ENCODE measurements around the gene KIF19. TPM values are rescaled to one million over a fixed set of nuclear protein-coding genes. Genes with fewer than 3 reads are reported as not detected.

KIF19 gene
- total and polyA plus RNA-seq, 2 donors (not counting 1 experiment from before 2014, with no cell fraction given) = not detected

GRCh38 chr17:74295625-74296547 lies 30.1 kb upstream of the KIF19 start:
- TF ChIP-seq EZH2 (IDR thresholded peaks at IDR 0.05; ENCODE audit: borderline replicate concordance, insufficient read depth, low read depth, low read length, poor library complexity, severe bottlenecking) = no peak
- TF ChIP-seq CTCF (IDR thresholded peaks at IDR 0.05) = no peak
- POLR2A ChIA-PET = no interaction called here
- Histone ChIP-seq H3K4me3 (ENCODE audit: control extremely low read depth in 1 of 5, extremely low read depth in 1 of 5, insufficient read depth in 1 of 5, low read depth in 2 of 5, low read length in 4 of 5) (no peak overlapping the region), H2AFZ (ENCODE audit: insufficient read depth, low read depth, low read length, poor library complexity, severe bottlenecking) (no peak overlapping the region), H3K79me2 (ENCODE audit: control insufficient read depth, insufficient read depth, low read length) (no peaks in the 10 kb centered on the region), H3K27ac (ENCODE audit: low read length in 2 of 2) (no peak overlapping the region), H3K4me2 (replicated peaks; ENCODE audit: low read depth, low read length, poor library complexity, severe bottlenecking) (no peak overlapping the region), H3K9me3 (ENCODE audit: control extremely low read depth in 1 of 3, control insufficient read depth in 2 of 3, insufficient read depth in 1 of 3, low read length in 2 of 3) (peaks cover 0 to 6% (median 0%) of the 10 kb centered on the region in 3 donors), H3K27me3 (replicated peaks in 1 of 4; ENCODE audit: control extremely low read depth in 1 of 4, control insufficient read depth in 3 of 4, insufficient read depth in 4 of 4, low read length in 3 of 4) (peaks cover 0 to 16% (median 7%) of the 10 kb centered on the region in 4 experiments), H3K36me3 (replicated peaks in 1 of 2; ENCODE audit: control extremely low read depth in 1 of 2, control insufficient read depth in 1 of 2, extremely low read depth in 1 of 2, insufficient read depth in 2 of 2, low read length in 1 of 2) (no peaks in the 10 kb centered on the region), H3K4me1 (ENCODE audit: control insufficient read depth in 2 of 2, insufficient read depth in 2 of 2, low read length in 2 of 2) (no peaks in the 10 kb centered on the region), H4K20me1 (ENCODE audit: control insufficient read depth, insufficient read depth, low read length, poor library complexity, severe bottlenecking) (no peaks in the 10 kb centered on the region), H3K9ac (ENCODE audit: low read length) (no peak overlapping the region)
- Mint-ChIP-seq H3K4me1 (no peaks in the 10 kb centered on the region), H3K4me3 (no peak overlapping the region), H3K27ac (no peak overlapping the region), H3K9me3 (ENCODE audit: insufficient read depth) (no peaks in the 10 kb centered on the region), H3K27me3 (peaks cover 15% of the 10 kb centered on the region)
- 87% methylated on average over 6 of the region's 10 CpGs for WGBS (ENCODE audit: insufficient coverage)
- CTCF ChIA-PET = no interaction called here
- DNase-seq (no peak), ATAC-seq (ENCODE audit: low read depth) (no peak)
- intact Hi-C loops (cut with micrococcal nuclease) = no loop called here

GRCh38 chr17:74296548-74296936 lies 29.5 kb upstream of the KIF19 start:
- intact Hi-C loops (cut with micrococcal nuclease) = no loop called here
- H2AFZ ChIP-seq (ENCODE audit: insufficient read depth, low read depth, low read length, poor library complexity, severe bottlenecking) = no peak overlapping the region
- no peak overlapping the region for H3K4me2 ChIP-seq (replicated peaks; ENCODE audit: low read depth, low read length, poor library complexity, severe bottlenecking)
- H3K27ac ChIP-seq (ENCODE audit: low read length in 2 of 2) = no peak overlapping the region
- Mint-ChIP-seq H3K27me3 (peaks cover 15% of the 10 kb centered on the region), H3K27ac (no peak overlapping the region), H3K4me3 (no peak overlapping the region), H3K4me1 (no peaks in the 10 kb centered on the region), H3K9me3 (ENCODE audit: insufficient read depth) (no peaks in the 10 kb centered on the region)
- CTCF ChIA-PET = no interaction called here
- H3K9me3 ChIP-seq (ENCODE audit: control extremely low read depth in 1 of 3, control insufficient read depth in 2 of 3, insufficient read depth in 1 of 3, low read length in 2 of 3) = peaks cover 0 to 6% (median 0%) of the 10 kb centered on the region in 3 donors
- H3K27me3 ChIP-seq (replicated peaks in 1 of 4; ENCODE audit: control extremely low read depth in 1 of 4, control insufficient read depth in 3 of 4, insufficient read depth in 4 of 4, low read length in 3 of 4) = peaks cover 0 to 16% (median 7%) of the 10 kb centered on the region in 4 experiments
- POLR2A ChIA-PET = no interaction called here
- H3K36me3 ChIP-seq (replicated peaks in 1 of 2; ENCODE audit: control extremely low read depth in 1 of 2, control insufficient read depth in 1 of 2, extremely low read depth in 1 of 2, insufficient read depth in 2 of 2, low read length in 1 of 2) = no peaks in the 10 kb centered on the region
- DNase-seq = no peak
- H3K9ac ChIP-seq (ENCODE audit: low read length) = no peak overlapping the region
- H3K4me3 ChIP-seq (ENCODE audit: control extremely low read depth in 1 of 5, extremely low read depth in 1 of 5, insufficient read depth in 1 of 5, low read depth in 2 of 5, low read length in 4 of 5) = no peak overlapping the region
- no peaks in the 10 kb centered on the region for H4K20me1 ChIP-seq (ENCODE audit: control insufficient read depth, insufficient read depth, low read length, poor library complexity, severe bottlenecking)
- H3K4me1 ChIP-seq (ENCODE audit: control insufficient read depth in 2 of 2, insufficient read depth in 2 of 2, low read length in 2 of 2) = no peaks in the 10 kb centered on the region
- no peak for ATAC-seq (ENCODE audit: low read depth)
- H3K79me2 ChIP-seq (ENCODE audit: control insufficient read depth, insufficient read depth, low read length) = no peaks in the 10 kb centered on the region
- WGBS (ENCODE audit: insufficient coverage) = 13% methylated on average over 4 of the region's 5 CpGs
- TF ChIP-seq CTCF (IDR thresholded peaks at IDR 0.05) = no peak
- TF ChIP-seq EZH2 (IDR thresholded peaks at IDR 0.05; ENCODE audit: borderline replicate concordance, insufficient read depth, low read depth, low read length, poor library complexity, severe bottlenecking) = no peak

Data from B cell (primary cell).